Measurements from ENCODE around the gene STIM2.

STIM2 gene

DNA sequence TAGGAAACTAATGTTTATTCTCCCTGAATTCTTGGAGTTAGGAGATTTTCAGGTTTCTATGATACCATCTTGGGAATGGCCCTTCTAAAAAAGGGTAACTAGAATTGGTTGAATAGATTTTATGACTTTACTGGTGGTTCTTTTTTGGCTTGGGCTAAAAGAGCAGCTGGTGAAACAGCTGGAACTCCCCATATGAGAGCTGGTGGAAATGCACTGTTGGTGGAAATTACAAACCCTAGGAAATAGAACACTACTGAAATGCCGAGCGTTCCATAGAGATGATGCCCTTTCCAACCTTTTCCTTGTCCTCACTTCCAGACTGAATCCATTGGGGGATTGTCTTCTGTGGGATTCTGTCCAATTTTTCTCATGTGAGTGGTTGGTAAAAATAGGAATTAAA lies 139.5 kb downstream of the STIM2 start:
- Histone ChIP-seq H3K27ac (ENCODE audit: low read depth, low read length) (no peak overlapping the region), H3K27me3 (ENCODE audit: control insufficient read depth in 5 of 5, insufficient read depth in 4 of 5, low read length in 5 of 5) (no peaks in the 10 kb centered on the region), H3K36me3 (ENCODE audit: control insufficient read depth in 5 of 5, insufficient read depth in 5 of 5, low read length in 5 of 5) (peaks cover 0 to 10% (median 4%) of the 10 kb centered on the region in 5 donors), H3K9ac (ENCODE audit: low read length in 5 of 5) (no peak overlapping the region), H3K4me1 (ENCODE audit: control insufficient read depth in 5 of 5, insufficient read depth in 5 of 5, low read length in 5 of 5) (no peaks in the 10 kb centered on the region), H3K4me3 (ENCODE audit: low read depth in 1 of 5, low read length in 5 of 5) (no peak overlapping the region), H3K9me3 (ENCODE audit: control insufficient read depth in 5 of 5, low read length in 5 of 5) (no peaks in the 10 kb centered on the region)

GRCh38 chr4:27000820-27001219 lies 140.2 kb downstream of the STIM2 start:
- Histone ChIP-seq H3K4me1 (ENCODE audit: control insufficient read depth in 5 of 5, insufficient read depth in 5 of 5, low read length in 5 of 5) (peaks cover 0 to under 1% (median 0%) of the 10 kb centered on the region in 5 donors), H3K4me3 (ENCODE audit: low read depth in 1 of 5, low read length in 5 of 5) (no peak overlapping the region), H3K36me3 (ENCODE audit: control insufficient read depth in 5 of 5, insufficient read depth in 5 of 5, low read length in 5 of 5) (peaks cover 0 to 10% (median 4%) of the 10 kb centered on the region in 5 donors), H3K27me3 (ENCODE audit: control insufficient read depth in 5 of 5, insufficient read depth in 4 of 5, low read length in 5 of 5) (no peaks in the 10 kb centered on the region), H3K9me3 (ENCODE audit: control insufficient read depth in 5 of 5, low read length in 5 of 5) (no peaks in the 10 kb centered on the region), H3K9ac (ENCODE audit: low read length in 5 of 5) (no peak overlapping the region), H3K27ac (ENCODE audit: low read depth, low read length) (no peak overlapping the region)

DNA sequence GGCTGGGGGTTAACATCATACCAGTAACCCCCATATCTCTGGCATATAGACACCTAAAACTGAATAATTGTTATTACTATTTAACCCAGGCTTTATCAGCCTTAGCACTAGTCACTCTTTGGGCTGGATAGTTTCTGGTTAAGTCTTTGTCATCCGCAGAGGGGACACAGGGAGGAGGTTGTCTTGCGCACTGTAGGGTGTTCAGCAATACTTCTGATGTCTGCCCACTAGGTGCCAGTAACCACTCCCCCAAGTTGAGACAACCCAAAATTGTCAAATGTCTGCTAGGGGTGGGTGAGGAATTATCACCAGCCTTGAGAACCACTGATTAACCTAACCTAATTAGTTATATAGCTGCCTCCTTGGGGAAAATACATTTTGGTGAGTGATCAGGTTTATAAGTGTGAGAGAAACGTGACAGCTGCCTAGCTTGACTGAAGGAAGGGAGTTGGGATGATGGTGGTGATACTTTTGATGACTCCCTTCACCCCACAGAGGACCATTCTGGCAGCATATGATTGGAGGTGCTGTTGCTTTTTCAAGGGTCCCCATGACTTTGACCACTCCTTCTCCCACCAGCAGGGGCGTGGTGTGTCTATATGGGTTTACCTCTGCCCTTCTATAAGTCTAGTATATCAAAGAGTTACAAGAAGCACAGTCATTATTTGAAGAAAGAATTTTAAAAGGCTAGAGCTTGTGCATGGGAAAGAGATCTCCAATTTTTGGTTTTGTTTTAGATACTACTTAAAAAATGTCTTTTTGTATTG lies 140.9 kb downstream of the STIM2 start:
- Histone ChIP-seq H3K9ac (ENCODE audit: low read length in 5 of 5) (no peak overlapping the region), H3K27me3 (ENCODE audit: control insufficient read depth in 5 of 5, insufficient read depth in 4 of 5, low read length in 5 of 5) (no peaks in the 10 kb centered on the region)

DNA sequence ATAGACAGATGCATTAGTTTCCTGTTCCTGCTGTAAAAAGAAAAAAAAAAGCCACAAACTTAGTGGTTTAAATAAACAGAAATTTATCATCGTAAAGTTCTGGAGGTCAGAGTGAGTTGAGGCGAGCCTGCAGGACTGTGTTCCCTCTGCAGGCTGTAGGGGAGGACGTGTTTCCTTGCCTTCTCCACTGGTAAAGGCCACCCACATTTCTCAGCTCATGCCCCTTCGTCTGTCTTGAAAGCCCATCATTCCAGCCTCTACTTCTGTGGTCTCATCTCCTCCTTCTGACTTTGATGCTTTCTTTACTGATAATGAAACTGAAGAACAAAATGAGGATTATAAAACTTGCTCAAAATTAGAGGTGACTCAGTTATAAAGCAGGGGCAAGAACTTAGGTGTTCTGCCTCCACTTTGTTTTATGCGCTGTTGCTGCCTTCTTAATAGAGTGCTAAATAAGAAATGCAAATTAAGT lies 143.0 kb downstream of the STIM2 start:
- Histone ChIP-seq H3K36me3 (ENCODE audit: control insufficient read depth in 5 of 5, insufficient read depth in 5 of 5, low read length in 5 of 5) (peaks cover 0 to 10% (median 4%) of the 10 kb centered on the region in 5 donors), H3K27me3 (ENCODE audit: control insufficient read depth in 5 of 5, insufficient read depth in 4 of 5, low read length in 5 of 5) (no peaks in the 10 kb centered on the region), H3K4me3 (ENCODE audit: low read depth in 1 of 5, low read length in 5 of 5) (no peak overlapping the region), H3K4me1 (ENCODE audit: control insufficient read depth in 5 of 5, insufficient read depth in 5 of 5, low read length in 5 of 5) (peaks cover 0 to 7% (median 5%) of the 10 kb centered on the region in 5 donors), H3K9me3 (ENCODE audit: control insufficient read depth in 5 of 5, low read length in 5 of 5) (no peaks in the 10 kb centered on the region), H3K9ac (ENCODE audit: low read length in 5 of 5) (no peak overlapping the region), H3K27ac (ENCODE audit: low read depth, low read length) (no peak overlapping the region)

More for the DNA sequence above, 140.9 kb downstream of the STIM2 start:
- H3K4me1 ChIP-seq (ENCODE audit: control insufficient read depth in 5 of 5, insufficient read depth in 5 of 5, low read length in 5 of 5): peaks cover 0 to 3% (median 0%) of the 10 kb centered on the region in 5 donors
- H3K4me3 ChIP-seq (ENCODE audit: low read depth in 1 of 5, low read length in 5 of 5): no peak overlapping the region
- no peak overlapping the region for H3K27ac ChIP-seq (ENCODE audit: low read depth, low read length)
- H3K36me3 ChIP-seq (ENCODE audit: control insufficient read depth in 5 of 5, insufficient read depth in 5 of 5, low read length in 5 of 5): peaks cover 0 to 10% (median 4%) of the 10 kb centered on the region in 5 donors
- no peaks in the 10 kb centered on the region for H3K9me3 ChIP-seq (ENCODE audit: control insufficient read depth in 5 of 5, low read length in 5 of 5)

DNA sequence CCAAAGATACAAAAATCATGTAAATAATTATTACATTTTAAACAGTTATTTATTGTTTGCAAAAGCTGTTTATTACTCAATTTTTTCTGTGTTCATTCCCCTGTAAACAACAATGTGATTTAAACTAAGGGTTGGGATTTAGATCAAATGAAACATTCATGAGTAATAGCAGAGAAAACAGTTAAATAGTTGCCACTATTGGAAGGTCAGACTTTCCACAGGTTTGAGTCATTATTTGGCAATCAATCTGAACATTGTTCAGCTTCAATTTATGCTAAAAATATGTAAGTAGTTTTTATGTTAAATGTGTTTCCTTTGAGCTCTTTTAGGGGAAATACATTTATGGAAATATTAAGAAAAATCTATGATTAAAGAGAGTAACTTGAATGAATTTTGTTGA lies 144.9 kb downstream of the STIM2 start:
- Histone ChIP-seq H3K4me1 (ENCODE audit: control insufficient read depth in 5 of 5, insufficient read depth in 5 of 5, low read length in 5 of 5) (peaks cover 0 to 13% (median 10%) of the 10 kb centered on the region in 5 donors), H3K4me3 (ENCODE audit: low read depth in 1 of 5, low read length in 5 of 5) (no peak overlapping the region), H3K27ac (ENCODE audit: low read depth, low read length) (peak overlapping the region; percentile 25), H3K27me3 (ENCODE audit: control insufficient read depth in 5 of 5, insufficient read depth in 4 of 5, low read length in 5 of 5) (no peaks in the 10 kb centered on the region), H3K36me3 (ENCODE audit: control insufficient read depth in 5 of 5, insufficient read depth in 5 of 5, low read length in 5 of 5) (peaks cover 0 to 12% (median 5%) of the 10 kb centered on the region in 5 donors), H3K9me3 (ENCODE audit: control insufficient read depth in 5 of 5, low read length in 5 of 5) (no peaks in the 10 kb centered on the region), H3K9ac (ENCODE audit: low read length in 5 of 5) (no peak overlapping the region)

GRCh38 chr4:27005905-27006590 lies 145.4 kb downstream of the STIM2 start:
- Histone ChIP-seq H3K4me1 (ENCODE audit: control insufficient read depth in 5 of 5, insufficient read depth in 5 of 5, low read length in 5 of 5) (peaks cover 0 to 13% (median 10%) of the 10 kb centered on the region in 5 donors), H3K9ac (ENCODE audit: low read length in 5 of 5) (no peak overlapping the region), H3K36me3 (ENCODE audit: control insufficient read depth in 5 of 5, insufficient read depth in 5 of 5, low read length in 5 of 5) (peaks cover 0 to 12% (median 5%) of the 10 kb centered on the region in 5 donors), H3K27me3 (ENCODE audit: control insufficient read depth in 5 of 5, insufficient read depth in 4 of 5, low read length in 5 of 5) (no peaks in the 10 kb centered on the region), H3K27ac (ENCODE audit: low read depth, low read length) (peak overlapping the region; percentile 25), H3K4me3 (ENCODE audit: low read depth in 1 of 5, low read length in 5 of 5) (no peak overlapping the region), H3K9me3 (ENCODE audit: control insufficient read depth in 5 of 5, low read length in 5 of 5) (no peaks in the 10 kb centered on the region)

GRCh38 chr4:27006646-27007045 lies 146.0 kb downstream of the STIM2 start:
- Histone ChIP-seq H3K9ac (ENCODE audit: low read length in 5 of 5) (no peak overlapping the region), H3K9me3 (ENCODE audit: control insufficient read depth in 5 of 5, low read length in 5 of 5) (no peaks in the 10 kb centered on the region), H3K36me3 (ENCODE audit: control insufficient read depth in 5 of 5, insufficient read depth in 5 of 5, low read length in 5 of 5) (peaks cover 0 to 12% (median 5%) of the 10 kb centered on the region in 5 donors), H3K27me3 (ENCODE audit: control insufficient read depth in 5 of 5, insufficient read depth in 4 of 5, low read length in 5 of 5) (no peaks in the 10 kb centered on the region), H3K4me1 (ENCODE audit: control insufficient read depth in 5 of 5, insufficient read depth in 5 of 5, low read length in 5 of 5) (peaks cover 0 to 13% (median 10%) of the 10 kb centered on the region in 5 donors), H3K4me3 (ENCODE audit: low read depth in 1 of 5, low read length in 5 of 5) (no peak overlapping the region), H3K27ac (ENCODE audit: low read depth, low read length) (peak overlapping the region; percentile 25)

- Histone ChIP-seq H3K9me3 (ENCODE audit: control insufficient read depth in 5 of 5, low read length in 5 of 5) (no peaks in the 10 kb centered on the region), H3K4me1 (ENCODE audit: control insufficient read depth in 5 of 5, insufficient read depth in 5 of 5, low read length in 5 of 5) (peaks cover 0 to 13% (median 10%) of the 10 kb centered on the region in 5 donors), H3K9ac (ENCODE audit: low read length in 5 of 5) (peak overlapping the region in 1 of 5 donors; percentile 69), H3K27ac (ENCODE audit: low read depth, low read length) (peak overlapping the region; percentile 85), H3K36me3 (ENCODE audit: control insufficient read depth in 5 of 5, insufficient read depth in 5 of 5, low read length in 5 of 5) (peaks cover 0 to 12% (median 5%) of the 10 kb centered on the region in 5 donors), H3K27me3 (ENCODE audit: control insufficient read depth in 5 of 5, insufficient read depth in 4 of 5, low read length in 5 of 5) (no peaks in the 10 kb centered on the region), H3K4me3 (ENCODE audit: low read depth in 1 of 5, low read length in 5 of 5) (no peak overlapping the region)
Observed at GRCh38 chr4:27007507-27007906, 146.9 kb downstream of the STIM2 start.

DNA sequence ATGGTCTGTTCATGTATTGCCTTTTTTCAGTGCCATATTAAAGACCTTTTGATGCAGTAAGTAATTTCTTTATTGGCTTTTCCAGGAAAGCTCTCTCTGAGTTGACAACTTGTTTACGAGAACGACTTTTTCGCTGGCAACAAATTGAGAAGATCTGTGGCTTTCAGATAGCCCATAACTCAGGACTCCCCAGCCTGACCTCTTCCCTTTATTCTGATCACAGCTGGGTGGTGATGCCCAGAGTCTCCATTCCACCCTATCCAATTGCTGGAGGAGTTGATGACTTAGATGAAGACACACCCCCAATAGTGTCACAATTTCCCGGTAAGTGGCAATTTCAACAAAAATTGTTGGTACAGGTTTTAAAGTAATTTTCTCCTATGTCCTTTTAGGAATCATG lies 148.0 kb downstream of the STIM2 start:
- Histone ChIP-seq H3K4me3 (ENCODE audit: low read depth in 1 of 5, low read length in 5 of 5) (no peak overlapping the region), H3K27me3 (ENCODE audit: control insufficient read depth in 5 of 5, insufficient read depth in 4 of 5, low read length in 5 of 5) (no peaks in the 10 kb centered on the region), H3K36me3 (ENCODE audit: control insufficient read depth in 5 of 5, insufficient read depth in 5 of 5, low read length in 5 of 5) (peaks cover 0 to 9% (median 3%) of the 10 kb centered on the region in 5 donors), H3K4me1 (ENCODE audit: control insufficient read depth in 5 of 5, insufficient read depth in 5 of 5, low read length in 5 of 5) (peaks cover 0 to 13% (median 10%) of the 10 kb centered on the region in 5 donors), H3K9ac (ENCODE audit: low read length in 5 of 5) (peak overlapping the region in 2 of 5 donors; percentile 21 to 69), H3K9me3 (ENCODE audit: control insufficient read depth in 5 of 5, low read length in 5 of 5) (no peaks in the 10 kb centered on the region), H3K27ac (ENCODE audit: low read depth, low read length) (peak overlapping the region; percentile 85)

GRCh38 chr4:27009539-27009938 lies 148.9 kb downstream of the STIM2 start:
- H3K4me3 ChIP-seq (ENCODE audit: low read depth in 1 of 5, low read length in 5 of 5): no peak overlapping the region
- peaks cover 0 to 4% (median 2%) of the 10 kb centered on the region in 5 donors for H3K36me3 ChIP-seq (ENCODE audit: control insufficient read depth in 5 of 5, insufficient read depth in 5 of 5, low read length in 5 of 5)
- H3K4me1 ChIP-seq (ENCODE audit: control insufficient read depth in 5 of 5, insufficient read depth in 5 of 5, low read length in 5 of 5): peaks cover 0 to 13% (median 10%) of the 10 kb centered on the region in 5 donors
- no peaks in the 10 kb centered on the region for H3K9me3 ChIP-seq (ENCODE audit: control insufficient read depth in 5 of 5, low read length in 5 of 5)
- peak overlapping the region in 1 of 5 donors; percentile 2 for H3K9ac ChIP-seq (ENCODE audit: low read length in 5 of 5)
- H3K27me3 ChIP-seq (ENCODE audit: control insufficient read depth in 5 of 5, insufficient read depth in 4 of 5, low read length in 5 of 5): no peaks in the 10 kb centered on the region
- H3K27ac ChIP-seq (ENCODE audit: low read depth, low read length): peak overlapping the region; percentile 85

Data from subcutaneous abdominal adipose tissue (tissue), 5 donors.